ENCODE results near the gene ARHGAP5. TPM values are rescaled to one million over a fixed set of nuclear protein-coding genes. Genes with fewer than 3 reads are reported as not detected.

Gene ARHGAP5
- total and polyA plus RNA-seq, 9 of the 15 experiments (the other 6 are each of a cell fraction or from before 2014, with no cell fraction given), result 3.1 to 21.8 (median 12.1) TPM

DNA sequence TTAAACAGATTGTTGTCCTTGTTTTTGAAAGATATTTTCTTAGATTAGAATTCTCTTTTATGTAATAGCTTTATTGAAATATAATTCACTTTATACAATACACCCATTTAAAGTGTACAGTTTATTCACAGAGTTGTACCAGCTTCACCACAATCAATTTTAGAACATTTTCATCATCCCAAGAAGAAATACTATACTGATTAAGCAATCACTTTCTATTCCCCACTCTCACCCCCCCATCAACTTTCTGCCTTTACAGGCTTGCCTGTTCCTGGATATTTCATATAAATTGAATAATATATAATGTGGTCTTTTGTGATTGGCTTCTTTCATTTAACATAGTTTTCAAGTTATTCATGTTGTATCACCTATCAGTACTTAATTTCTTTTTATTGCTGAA lies 44.4 kb downstream of the ARHGAP5 start:
- in situ Hi-C loops (cut with MboI), result no loop called here

DNA sequence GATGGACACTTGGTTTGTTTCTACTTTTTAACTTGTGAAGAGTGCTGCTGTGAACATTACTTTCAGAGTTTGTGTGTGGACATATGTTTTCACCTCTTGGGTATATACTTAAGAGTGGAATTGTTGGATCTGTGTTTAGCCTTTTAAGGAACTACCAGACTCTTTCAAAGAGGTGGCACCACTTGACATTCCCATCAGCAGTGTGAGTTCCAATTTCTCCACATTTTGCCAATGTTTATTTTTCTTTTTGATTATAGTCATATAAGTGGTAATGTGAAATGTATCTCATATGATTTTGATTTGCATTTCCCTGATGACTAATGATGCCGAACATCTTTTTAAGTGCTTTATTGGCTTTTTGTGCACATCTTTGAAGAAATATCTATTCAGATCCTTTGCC lies 44.8 kb downstream of the ARHGAP5 start:
- peaks cover 3% of the 10 kb centered on the region; the same call in 1 of the 3 replicates for H3K36me3 ChIP-seq (ENCODE audit: control insufficient read depth, insufficient read depth, low read length)
- no peaks in the 10 kb centered on the region for H3K4me1 ChIP-seq (replicated peaks in 1 of 2; ENCODE audit: control insufficient read depth in 2 of 2, insufficient read depth in 2 of 2, low read length in 2 of 2)
- no peaks in the 10 kb centered on the region for H3K27me3 ChIP-seq (ENCODE audit: control insufficient read depth in 2 of 2, insufficient read depth in 2 of 2, low read length in 2 of 2)
- in situ Hi-C loops (cut with MboI), result no loop called here
- H4K20me1 ChIP-seq (replicated peaks; ENCODE audit: control insufficient read depth, insufficient read depth, low read length), result no peaks in the 10 kb centered on the region
- FAIRE-seq (no peak), DNase-seq (ENCODE audit: extremely low read depth in 1 of 4, low spot score in 3 of 4) (no peak), ATAC-seq (no peak)
- ChIA-PET POLR2A (no interaction called here), CTCF (ENCODE audit: low intra/inter-chr PET ratio) (no interaction called here)
- H3K9me3 ChIP-seq (replicated peaks; ENCODE audit: control insufficient read depth, insufficient read depth, low read depth, low read length), result no peaks in the 10 kb centered on the region
- no peak overlapping the region for H3K9ac ChIP-seq (ENCODE audit: insufficient read depth in 1 of 2, low read depth in 2 of 2, low read length in 2 of 2)
- BruUV-seq (replicated peaks), result no TSS peak
- intact Hi-C loops (cut with micrococcal nuclease), result no loop called here
- H3K9me1 ChIP-seq (ENCODE audit: control insufficient read depth, insufficient read depth, low read length), result no peaks in the 10 kb centered on the region
- H3K79me2 ChIP-seq (ENCODE audit: control insufficient read depth, insufficient read depth, low read length), result peaks cover 13% of the 10 kb centered on the region; the same call in 1 of the 3 replicates
- no peak overlapping the region for H3K4me2 ChIP-seq (ENCODE audit: insufficient read depth, low read length)
- H3K4me3 ChIP-seq, result no peak overlapping the region
- H3K27ac ChIP-seq (ENCODE audit: extremely low read depth, low read depth, low read length), result no peak overlapping the region
- 100% methylated on average over 1 of the region's 1 CpG for WGBS (ENCODE audit: insufficient coverage, low coverage, missing lambda C conversion rate)
- no peak overlapping the region for H2AFZ ChIP-seq (ENCODE audit: low read depth, low read length)
- TF ChIP-seq HDAC1 (IDR thresholded peaks at IDR 0.05), result no peak
- no peak for TF ChIP-seq PML (IDR thresholded peaks at IDR 0.05; ENCODE audit: low read length)
- no peak for TF ChIP-seq FOXA1 (IDR thresholded peaks at IDR 0.05; ENCODE audit: borderline replicate concordance)
- TF ChIP-seq RFX5 (IDR thresholded peaks at IDR 0.05; ENCODE audit: low read depth, low read length), result no peak
- TF ChIP-seq, protein P1, sequence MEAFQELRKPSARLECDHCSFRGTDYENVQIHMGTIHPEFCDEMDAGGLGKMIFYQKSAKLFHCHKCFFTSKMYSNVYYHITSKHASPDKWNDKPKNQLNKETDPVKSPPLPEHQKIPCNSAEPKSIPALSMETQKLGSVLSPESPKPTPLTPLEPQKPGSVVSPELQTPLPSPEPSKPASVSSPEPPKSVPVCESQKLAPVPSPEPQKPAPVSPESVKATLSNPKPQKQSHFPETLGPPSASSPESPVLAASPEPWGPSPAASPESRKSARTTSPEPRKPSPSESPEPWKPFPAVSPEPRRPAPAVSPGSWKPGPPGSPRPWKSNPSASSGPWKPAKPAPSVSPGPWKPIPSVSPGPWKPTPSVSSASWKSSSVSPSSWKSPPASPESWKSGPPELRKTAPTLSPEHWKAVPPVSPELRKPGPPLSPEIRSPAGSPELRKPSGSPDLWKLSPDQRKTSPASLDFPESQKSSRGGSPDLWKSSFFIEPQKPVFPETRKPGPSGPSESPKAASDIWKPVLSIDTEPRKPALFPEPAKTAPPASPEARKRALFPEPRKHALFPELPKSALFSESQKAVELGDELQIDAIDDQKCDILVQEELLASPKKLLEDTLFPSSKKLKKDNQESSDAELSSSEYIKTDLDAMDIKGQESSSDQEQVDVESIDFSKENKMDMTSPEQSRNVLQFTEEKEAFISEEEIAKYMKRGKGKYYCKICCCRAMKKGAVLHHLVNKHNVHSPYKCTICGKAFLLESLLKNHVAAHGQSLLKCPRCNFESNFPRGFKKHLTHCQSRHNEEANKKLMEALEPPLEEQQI (IDR thresholded peaks at IDR 0.05), result no peak
- TF ChIP-seq PHB (CRISPR knock-in tag; IDR thresholded peaks at IDR 0.05), result no peak
- TF ChIP-seq, protein P2, sequence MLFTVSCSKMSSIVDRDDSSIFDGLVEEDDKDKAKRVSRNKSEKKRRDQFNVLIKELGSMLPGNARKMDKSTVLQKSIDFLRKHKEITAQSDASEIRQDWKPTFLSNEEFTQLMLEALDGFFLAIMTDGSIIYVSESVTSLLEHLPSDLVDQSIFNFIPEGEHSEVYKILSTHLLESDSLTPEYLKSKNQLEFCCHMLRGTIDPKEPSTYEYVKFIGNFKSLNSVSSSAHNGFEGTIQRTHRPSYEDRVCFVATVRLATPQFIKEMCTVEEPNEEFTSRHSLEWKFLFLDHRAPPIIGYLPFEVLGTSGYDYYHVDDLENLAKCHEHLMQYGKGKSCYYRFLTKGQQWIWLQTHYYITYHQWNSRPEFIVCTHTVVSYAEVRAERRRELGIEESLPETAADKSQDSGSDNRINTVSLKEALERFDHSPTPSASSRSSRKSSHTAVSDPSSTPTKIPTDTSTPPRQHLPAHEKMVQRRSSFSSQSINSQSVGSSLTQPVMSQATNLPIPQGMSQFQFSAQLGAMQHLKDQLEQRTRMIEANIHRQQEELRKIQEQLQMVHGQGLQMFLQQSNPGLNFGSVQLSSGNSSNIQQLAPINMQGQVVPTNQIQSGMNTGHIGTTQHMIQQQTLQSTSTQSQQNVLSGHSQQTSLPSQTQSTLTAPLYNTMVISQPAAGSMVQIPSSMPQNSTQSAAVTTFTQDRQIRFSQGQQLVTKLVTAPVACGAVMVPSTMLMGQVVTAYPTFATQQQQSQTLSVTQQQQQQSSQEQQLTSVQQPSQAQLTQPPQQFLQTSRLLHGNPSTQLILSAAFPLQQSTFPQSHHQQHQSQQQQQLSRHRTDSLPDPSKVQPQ (CRISPR knock-in tag; IDR thresholded peaks at IDR 0.05; ENCODE audit: borderline replicate concordance), result no peak

More for the DNA sequence above, 44.4 kb downstream of the ARHGAP5 start:
- Histone ChIP-seq H3K36me3 (ENCODE audit: control insufficient read depth, insufficient read depth, low read length) (peaks cover 3% of the 10 kb centered on the region; the same call in 1 of the 3 replicates), H3K9ac (ENCODE audit: insufficient read depth in 1 of 2, low read depth in 2 of 2, low read length in 2 of 2) (no peak overlapping the region), H3K9me1 (ENCODE audit: control insufficient read depth, insufficient read depth, low read length) (no peaks in the 10 kb centered on the region), H3K79me2 (ENCODE audit: control insufficient read depth, insufficient read depth, low read length) (peaks cover 13% of the 10 kb centered on the region; the same call in 1 of the 3 replicates), H3K4me1 (replicated peaks in 1 of 2; ENCODE audit: control insufficient read depth in 2 of 2, insufficient read depth in 2 of 2, low read length in 2 of 2) (no peaks in the 10 kb centered on the region), H3K4me2 (ENCODE audit: insufficient read depth, low read length) (no peak overlapping the region), H3K4me3 (no peak overlapping the region), H3K9me3 (replicated peaks; ENCODE audit: control insufficient read depth, insufficient read depth, low read depth, low read length) (no peaks in the 10 kb centered on the region), H4K20me1 (replicated peaks; ENCODE audit: control insufficient read depth, insufficient read depth, low read length) (no peaks in the 10 kb centered on the region), H3K27ac (ENCODE audit: extremely low read depth, low read depth, low read length) (no peak overlapping the region), H2AFZ (ENCODE audit: low read depth, low read length) (no peak overlapping the region), H3K27me3 (ENCODE audit: control insufficient read depth in 2 of 2, insufficient read depth in 2 of 2, low read length in 2 of 2) (no peaks in the 10 kb centered on the region)
- ATAC-seq (no peak), FAIRE-seq (no peak), DNase-seq (ENCODE audit: extremely low read depth in 1 of 4, low spot score in 3 of 4) (no peak)
- BruUV-seq (replicated peaks), result no TSS peak
- ChIA-PET CTCF (ENCODE audit: low intra/inter-chr PET ratio) (no interaction called here), POLR2A (no interaction called here)
- intact Hi-C loops (cut with micrococcal nuclease), result no loop called here
- TF ChIP-seq ZNF586 (CRISPR knock-in tag; conservative IDR thresholded peaks at IDR 0.05) (no peak), CBX8 (IDR thresholded peaks at IDR 0.05; ENCODE audit: borderline replicate concordance, extremely low read depth, low read depth, low read length, poor library complexity, severe bottlenecking) (no peak), LEF1 (IDR thresholded peaks at IDR 0.05) (no peak), RFX7 (CRISPR knock-in tag; IDR thresholded peaks at IDR 0.05) (no peak), POLR2B (IDR thresholded peaks at IDR 0.05; ENCODE audit: low read depth, partially characterized antibody) (no peak), MCM5 (IDR thresholded peaks at IDR 0.05; ENCODE audit: low read depth) (no peak), ZNF23 (CRISPR knock-in tag; IDR thresholded peaks at IDR 0.05) (no peak), SNIP1 (IDR thresholded peaks at IDR 0.05; ENCODE audit: low read depth) (no peak), SNRNP70 (optimal IDR thresholded peaks at IDR 0.05; ENCODE audit: low read depth, low read length) (no peak), COPS2 (conservative IDR thresholded peaks at IDR 0.05) (no peak), BACH1 (tag; IDR thresholded peaks at IDR 0.05) (no peak), ETS2 (tag; IDR thresholded peaks at IDR 0.05; ENCODE audit: borderline replicate concordance, poor library complexity, severe bottlenecking) (no peak), MYC (IDR thresholded peaks at IDR 0.05; ENCODE audit: low read depth, low read length) (no peak), MYC (CRISPR knock-in tag; IDR thresholded peaks at IDR 0.05; ENCODE audit: borderline replicate concordance, low read depth) (no peak), TBP (optimal IDR thresholded peaks at IDR 0.05; ENCODE audit: low read depth, low read length) (no peak), ZFP1 (CRISPR knock-in tag; IDR thresholded peaks at IDR 0.05) (no peak), ZFP36 (IDR thresholded peaks at IDR 0.05; ENCODE audit: low read depth, low read length, partially characterized antibody) (no peak)

Measured in K562 (cell line).